ENCODE measurements around the gene FAAP24. TPM values are rescaled to one million over a fixed set of nuclear protein-coding genes. Genes with fewer than 3 reads are reported as not detected.
"Not testable (repeated sequence)": the region's sequence is repeated elsewhere in the genome, so short reads cannot be mapped to it uniquely, and the experiment has no call there.

Gene FAAP24
- polyA plus RNA-seq, 1 donor (not counting 4 experiments of a cell fraction or from before 2014, with no cell fraction given), result 3.3 TPM

DNA sequence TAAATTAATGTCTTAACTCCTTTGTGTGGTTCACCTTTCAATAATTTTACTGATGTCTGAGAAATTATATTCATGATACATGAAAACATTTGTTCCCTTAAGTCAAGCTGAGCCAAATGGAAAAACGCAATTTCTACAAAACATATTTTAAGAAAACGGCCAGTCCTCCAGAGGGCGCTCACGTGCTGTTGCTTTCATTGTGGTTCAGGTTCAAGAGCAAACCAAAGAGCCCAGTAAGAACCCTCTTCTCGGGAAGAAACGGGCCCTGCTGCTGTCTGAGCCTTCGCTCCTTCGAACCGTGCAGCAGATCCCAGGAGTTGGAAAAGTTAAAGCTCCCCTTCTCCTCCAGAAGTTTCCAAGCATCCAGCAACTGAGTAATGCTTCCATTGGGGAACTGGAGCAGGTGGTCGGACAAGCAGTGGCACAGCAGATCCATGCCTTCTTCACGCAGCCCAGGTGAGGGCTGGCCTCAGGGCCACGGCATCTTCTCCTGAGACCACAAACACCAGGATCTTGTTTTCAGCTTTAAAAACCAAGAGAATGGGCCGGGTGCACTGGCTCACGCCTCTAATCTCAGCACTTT, 4.3 kb downstream of the FAAP24 start:
- no peak for FAIRE-seq
- Histone ChIP-seq H4K20me1 (ENCODE audit: control insufficient read depth, extremely low read depth, insufficient read depth, low read length) (no peaks in the 10 kb centered on the region), H3K4me3 (ENCODE audit: control insufficient read depth in 2 of 3, extremely low read depth in 1 of 3, insufficient read depth in 2 of 3, low read depth in 1 of 3, low read length in 3 of 3) (no peak overlapping the region), H3K79me2 (ENCODE audit: control insufficient read depth, insufficient read depth, low read length) (peaks cover 4% of the 10 kb centered on the region), H3K36me3 (ENCODE audit: control insufficient read depth in 2 of 2, extremely low read depth in 1 of 2, insufficient read depth in 2 of 2, low read length in 2 of 2) (peaks cover 0 to 3% of the 10 kb centered on the region in 2 experiments), H3K9ac (ENCODE audit: control insufficient read depth, extremely low read depth, insufficient read depth, low read length) (no peak overlapping the region), H3K27ac (ENCODE audit: control insufficient read depth, insufficient read depth, low read length) (no peak overlapping the region), H2AFZ (ENCODE audit: control insufficient read depth, low read length) (no peak overlapping the region), H3K9me1 (ENCODE audit: control insufficient read depth, extremely low read depth, insufficient read depth, low read length) (no peaks in the 10 kb centered on the region), H3K4me1 (ENCODE audit: control insufficient read depth, extremely low read depth, insufficient read depth, low read length) (no peaks in the 10 kb centered on the region), H3K4me2 (ENCODE audit: control insufficient read depth, extremely low read depth, insufficient read depth, low read depth, low read length) (no peak overlapping the region), H3K9me3 (ENCODE audit: control insufficient read depth, low read depth, low read length) (no peaks in the 10 kb centered on the region), H3K27me3 (ENCODE audit: control insufficient read depth, extremely low read depth, insufficient read depth, low read length) (no peaks in the 10 kb centered on the region)
- dilution Hi-C loops (cut with MboI; ENCODE audit: extremely low pct_ligation_motif_present, low sequenced_read_pairs), result no loop called here
- no peak for TF ChIP-seq EZH2 (IDR thresholded peaks at IDR 0.05; ENCODE audit: low read length)
- TF ChIP-seq, protein P1, sequence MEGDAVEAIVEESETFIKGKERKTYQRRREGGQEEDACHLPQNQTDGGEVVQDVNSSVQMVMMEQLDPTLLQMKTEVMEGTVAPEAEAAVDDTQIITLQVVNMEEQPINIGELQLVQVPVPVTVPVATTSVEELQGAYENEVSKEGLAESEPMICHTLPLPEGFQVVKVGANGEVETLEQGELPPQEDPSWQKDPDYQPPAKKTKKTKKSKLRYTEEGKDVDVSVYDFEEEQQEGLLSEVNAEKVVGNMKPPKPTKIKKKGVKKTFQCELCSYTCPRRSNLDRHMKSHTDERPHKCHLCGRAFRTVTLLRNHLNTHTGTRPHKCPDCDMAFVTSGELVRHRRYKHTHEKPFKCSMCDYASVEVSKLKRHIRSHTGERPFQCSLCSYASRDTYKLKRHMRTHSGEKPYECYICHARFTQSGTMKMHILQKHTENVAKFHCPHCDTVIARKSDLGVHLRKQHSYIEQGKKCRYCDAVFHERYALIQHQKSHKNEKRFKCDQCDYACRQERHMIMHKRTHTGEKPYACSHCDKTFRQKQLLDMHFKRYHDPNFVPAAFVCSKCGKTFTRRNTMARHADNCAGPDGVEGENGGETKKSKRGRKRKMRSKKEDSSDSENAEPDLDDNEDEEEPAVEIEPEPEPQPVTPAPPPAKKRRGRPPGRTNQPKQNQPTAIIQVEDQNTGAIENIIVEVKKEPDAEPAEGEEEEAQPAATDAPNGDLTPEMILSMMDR (optimal IDR thresholded peaks at IDR 0.05 in 1 of 3, IDR thresholded peaks at IDR 0.05 in 1 of 3, conservative IDR thresholded peaks at IDR 0.05 in 1 of 3; ENCODE audit: extremely low read depth in 1 of 3, insufficient read depth in 2 of 3, low read length in 3 of 3), result peak; percentile 71 to 83 (median 77)
- DNase-seq (ENCODE audit: low read depth, low spot score), result no peak

DNA sequence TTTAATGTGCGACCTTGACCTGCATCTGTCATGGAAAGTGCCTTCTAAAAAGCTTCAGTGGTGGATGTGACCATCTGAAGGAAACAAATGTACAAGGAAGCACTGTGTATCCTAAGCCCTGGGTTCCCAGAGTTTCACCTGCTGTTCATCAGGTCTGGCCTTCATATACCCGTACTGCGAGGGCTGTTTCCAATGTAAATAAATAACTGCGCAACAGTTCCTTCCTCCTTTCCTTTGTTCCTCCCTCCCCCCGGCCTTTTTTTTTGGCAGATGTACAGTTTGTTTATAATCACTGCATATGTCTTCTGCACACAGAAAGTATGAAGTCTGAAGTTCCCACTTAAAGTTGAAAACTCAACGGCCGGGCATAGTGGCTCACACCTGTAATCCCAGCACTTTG, 5.2 kb downstream of the FAAP24 start:
- no peak for DNase-seq (ENCODE audit: low read depth, low spot score)
- H2AFZ ChIP-seq (ENCODE audit: control insufficient read depth, low read length), result no peak overlapping the region
- H3K4me3 ChIP-seq (ENCODE audit: control insufficient read depth in 2 of 3, extremely low read depth in 1 of 3, insufficient read depth in 2 of 3, low read depth in 1 of 3, low read length in 3 of 3), result no peak overlapping the region
- no peak overlapping the region for H3K27ac ChIP-seq (ENCODE audit: control insufficient read depth, insufficient read depth, low read length)
- no peak overlapping the region for H3K9ac ChIP-seq (ENCODE audit: control insufficient read depth, extremely low read depth, insufficient read depth, low read length)
- no peaks in the 10 kb centered on the region for H3K79me2 ChIP-seq (ENCODE audit: control insufficient read depth, insufficient read depth, low read length)
- H3K36me3 ChIP-seq (ENCODE audit: control insufficient read depth in 2 of 2, extremely low read depth in 1 of 2, insufficient read depth in 2 of 2, low read length in 2 of 2), result peaks cover 0 to 3% of the 10 kb centered on the region in 2 experiments
- H3K9me1 ChIP-seq (ENCODE audit: control insufficient read depth, extremely low read depth, insufficient read depth, low read length), result no peaks in the 10 kb centered on the region
- H3K27me3 ChIP-seq (ENCODE audit: control insufficient read depth, extremely low read depth, insufficient read depth, low read length), result no peaks in the 10 kb centered on the region
- no peaks in the 10 kb centered on the region for H4K20me1 ChIP-seq (ENCODE audit: control insufficient read depth, extremely low read depth, insufficient read depth, low read length)
- no peak for FAIRE-seq
- dilution Hi-C loops (cut with MboI; ENCODE audit: extremely low pct_ligation_motif_present, low sequenced_read_pairs), result no loop called here
- H3K4me1 ChIP-seq (ENCODE audit: control insufficient read depth, extremely low read depth, insufficient read depth, low read length), result no peaks in the 10 kb centered on the region
- TF ChIP-seq EZH2 (IDR thresholded peaks at IDR 0.05; ENCODE audit: low read length), result no peak
- TF ChIP-seq, protein P1 (optimal IDR thresholded peaks at IDR 0.05 in 1 of 3, IDR thresholded peaks at IDR 0.05 in 1 of 3, conservative IDR thresholded peaks at IDR 0.05 in 1 of 3; ENCODE audit: extremely low read depth in 1 of 3, insufficient read depth in 2 of 3, low read length in 3 of 3), result no peak
- no peaks in the 10 kb centered on the region for H3K9me3 ChIP-seq (ENCODE audit: control insufficient read depth, low read depth, low read length)
- no peak overlapping the region for H3K4me2 ChIP-seq (ENCODE audit: control insufficient read depth, extremely low read depth, insufficient read depth, low read depth, low read length)

DNA sequence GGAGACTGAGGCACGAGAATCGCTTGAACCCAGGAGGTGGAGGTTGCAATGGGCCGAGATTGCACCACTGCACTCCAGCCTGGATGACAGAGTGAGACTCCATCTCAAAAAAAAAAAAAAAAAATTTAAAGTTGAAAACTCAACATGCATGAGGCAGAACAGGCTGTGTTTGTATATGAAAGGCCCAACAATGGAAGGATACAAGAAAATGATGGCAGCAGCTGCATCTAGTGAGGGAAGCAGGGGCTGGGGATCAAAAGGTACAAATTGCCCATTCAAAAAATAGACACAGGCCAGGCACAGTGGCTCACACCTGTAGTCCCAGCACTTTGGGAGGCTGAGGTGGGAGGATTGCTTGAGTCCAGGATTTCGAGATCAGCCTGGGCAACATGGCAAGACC, 5.8 kb downstream of the FAAP24 start:
- H3K27me3 ChIP-seq (ENCODE audit: control insufficient read depth, extremely low read depth, insufficient read depth, low read length); DNase-seq (ENCODE audit: low read depth, low spot score); H3K9me1 ChIP-seq (ENCODE audit: control insufficient read depth, extremely low read depth, insufficient read depth, low read length); H3K36me3 ChIP-seq (ENCODE audit: control insufficient read depth in 2 of 2, extremely low read depth in 1 of 2, insufficient read depth in 2 of 2, low read length in 2 of 2); FAIRE-seq; H3K4me3 ChIP-seq (ENCODE audit: control insufficient read depth in 2 of 3, extremely low read depth in 1 of 3, insufficient read depth in 2 of 3, low read depth in 1 of 3, low read length in 3 of 3); dilution Hi-C loops (cut with MboI; ENCODE audit: extremely low pct_ligation_motif_present, low sequenced_read_pairs); H2AFZ ChIP-seq (ENCODE audit: control insufficient read depth, low read length); H3K4me1 ChIP-seq (ENCODE audit: control insufficient read depth, extremely low read depth, insufficient read depth, low read length); H4K20me1 ChIP-seq (ENCODE audit: control insufficient read depth, extremely low read depth, insufficient read depth, low read length); H3K9ac ChIP-seq (ENCODE audit: control insufficient read depth, extremely low read depth, insufficient read depth, low read length); H3K79me2 ChIP-seq (ENCODE audit: control insufficient read depth, insufficient read depth, low read length); H3K27ac ChIP-seq (ENCODE audit: control insufficient read depth, insufficient read depth, low read length); H3K4me2 ChIP-seq (ENCODE audit: control insufficient read depth, extremely low read depth, insufficient read depth, low read depth, low read length); H3K9me3 ChIP-seq (ENCODE audit: control insufficient read depth, low read depth, low read length): not testable (repeated sequence)

DNA sequence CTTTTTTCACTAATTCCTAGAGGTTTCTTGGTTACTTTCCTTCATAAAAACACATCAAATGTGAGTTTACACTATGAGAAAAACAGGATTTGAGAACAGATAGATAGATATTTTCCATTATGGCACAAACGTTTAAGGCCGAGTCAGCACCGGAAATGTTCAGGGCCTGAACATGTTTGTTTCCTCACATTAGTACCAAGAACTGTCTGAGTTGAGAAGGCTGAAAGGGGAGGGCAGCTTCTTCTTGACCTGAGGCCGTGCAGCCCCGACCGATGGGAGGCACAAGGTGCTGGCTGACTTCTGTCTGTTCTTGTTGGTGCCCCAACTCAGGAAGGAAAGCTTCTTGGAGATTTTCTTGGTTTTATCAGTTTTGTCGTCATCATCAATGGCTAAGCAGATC, 7.8 kb downstream of the FAAP24 start:
- not testable (repeated sequence) for H3K4me1 ChIP-seq (ENCODE audit: control insufficient read depth, extremely low read depth, insufficient read depth, low read length); H3K9me3 ChIP-seq (ENCODE audit: control insufficient read depth, low read depth, low read length); H2AFZ ChIP-seq (ENCODE audit: control insufficient read depth, low read length); H3K36me3 ChIP-seq (ENCODE audit: control insufficient read depth in 2 of 2, extremely low read depth in 1 of 2, insufficient read depth in 2 of 2, low read length in 2 of 2); FAIRE-seq; H3K27me3 ChIP-seq (ENCODE audit: control insufficient read depth, extremely low read depth, insufficient read depth, low read length); H3K79me2 ChIP-seq (ENCODE audit: control insufficient read depth, insufficient read depth, low read length); H3K4me2 ChIP-seq (ENCODE audit: control insufficient read depth, extremely low read depth, insufficient read depth, low read depth, low read length); H3K9me1 ChIP-seq (ENCODE audit: control insufficient read depth, extremely low read depth, insufficient read depth, low read length); H3K27ac ChIP-seq (ENCODE audit: control insufficient read depth, insufficient read depth, low read length); DNase-seq (ENCODE audit: low read depth, low spot score); H4K20me1 ChIP-seq (ENCODE audit: control insufficient read depth, extremely low read depth, insufficient read depth, low read length); H3K9ac ChIP-seq (ENCODE audit: control insufficient read depth, extremely low read depth, insufficient read depth, low read length); H3K4me3 ChIP-seq (ENCODE audit: control insufficient read depth in 2 of 3, extremely low read depth in 1 of 3, insufficient read depth in 2 of 3, low read depth in 1 of 3, low read length in 3 of 3)
- dilution Hi-C loops (cut with MboI; ENCODE audit: extremely low pct_ligation_motif_present, low sequenced_read_pairs), result loop anchor here (10.0 kb wide), 1 partner anchor 135 kb away; no protein-coding TSS in a partner anchor
